Panc1 (cell line): ENCODE results near the gene PPM1L.

Experiments
- CTCF ChIP-seq: fragments of 450-650 bp; IDR thresholded peaks from 2 replicates; pipeline ENCODE4 v1.5.1; 2017; ENCODE audit warnings: mild to moderate bottlenecking
- POLR2AphosphoS5 ChIP-seq: IDR thresholded peaks from 2 replicates; pipeline ENCODE4 v1.6.1; 2012; ENCODE audit warnings: mild to moderate bottlenecking, low read depth, low read length, moderate library complexity
- REST ChIP-seq, 2 experiments: IDR thresholded peaks; 2 replicates each; pipeline ENCODE4 v1.6.1; 2011 to 2012; ENCODE audit warnings: low read depth in 2 of 2, control low read depth in 1 of 2, low read length in 1 of 2, mild to moderate bottlenecking in 1 of 2, moderate library complexity in 1 of 2; ENCODE audit not compliant: insufficient read depth in 1 of 2
- SIN3A ChIP-seq: IDR thresholded peaks from 2 replicates; pipeline ENCODE4 v1.6.1; 2012; ENCODE audit warnings: low read depth, mild to moderate bottlenecking, low read length, moderate library complexity, borderline replicate concordance; ENCODE audit not compliant: insufficient read depth

- TF ChIP-seq CTCF (no peak), REST (IDR thresholded peaks at IDR 0.05; ENCODE audit: insufficient read depth in 1 of 2, low read depth in 2 of 2, low read length in 1 of 2) (no peak), POLR2AphosphoS5 (no peak), SIN3A (no peak)
These were observed 2.1 kb upstream of the PPM1L start for GRCh38 chr3:160753953-160754352.
